Breast epithelium (tissue), 3 donors: Measurements from ENCODE around the gene NCEH1.

Experiments used
- CTCF ChIP-seq, 3 donors: fragments of 450-650 bp; IDR thresholded peaks; one replicate each; pipeline ENCODE4 v1.5.1; 2016 to 2017; ENCODE audit warnings: antibody characterized with exemption in 3 of 3, mild to moderate bottlenecking in 3 of 3, moderate library complexity in 3 of 3
- POLR2A ChIP-seq: fragments of 450-650 bp; IDR thresholded peaks from one replicate; pipeline ENCODE4 v1.6.1; 2016; ENCODE audit warnings: antibody characterized with exemption, mild to moderate bottlenecking, moderate library complexity
- POLR2AphosphoS5 ChIP-seq, 3 donors: sonication (generic); formaldehyde crosslinking; IDR thresholded peaks; one replicate each; pipeline ENCODE4 v1.6.1; 2017; ENCODE audit warnings: antibody characterized with exemption in 3 of 3

DNA sequence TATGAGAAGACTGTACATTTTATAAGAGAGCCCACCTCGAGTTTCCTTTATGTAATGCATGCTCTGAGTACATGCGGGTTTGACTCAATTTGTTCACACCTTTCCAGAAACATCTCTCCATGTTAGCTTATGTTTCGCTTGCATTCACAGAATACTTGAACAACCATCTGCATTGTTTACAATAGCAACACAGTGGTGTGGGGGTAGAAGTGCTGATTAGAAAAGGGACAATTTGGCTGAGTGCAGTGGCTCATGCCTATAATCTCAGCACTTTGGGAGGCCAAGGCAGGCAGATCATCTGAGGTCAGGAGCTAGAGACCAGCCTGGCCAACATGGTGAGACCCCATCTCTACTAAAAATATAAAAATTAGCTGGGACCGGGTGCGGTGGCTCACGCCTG is 60.9 kb downstream of the NCEH1 start:
- TF ChIP-seq CTCF (IDR thresholded peaks at IDR 0.05): no peak
- no peak for TF ChIP-seq POLR2A
- TF ChIP-seq POLR2AphosphoS5 (IDR thresholded peaks at IDR 0.05): no peak
